GM19468 (cell line): Measurements from ENCODE around the gene CHPF2.

ENCODE experiments used
- ATAC-seq: cut with Tn5 transposase; IDR thresholded peaks from one replicate; pipeline ENCODE4 v1.9.1; 2021; ENCODE audit warnings: mild to moderate bottlenecking, moderate library complexity, moderate number of reproducible peaks; ENCODE audit not compliant: unreplicated experiment; ENCODE audit errors: extremely low read depth

Gene CHPF2

DNA sequence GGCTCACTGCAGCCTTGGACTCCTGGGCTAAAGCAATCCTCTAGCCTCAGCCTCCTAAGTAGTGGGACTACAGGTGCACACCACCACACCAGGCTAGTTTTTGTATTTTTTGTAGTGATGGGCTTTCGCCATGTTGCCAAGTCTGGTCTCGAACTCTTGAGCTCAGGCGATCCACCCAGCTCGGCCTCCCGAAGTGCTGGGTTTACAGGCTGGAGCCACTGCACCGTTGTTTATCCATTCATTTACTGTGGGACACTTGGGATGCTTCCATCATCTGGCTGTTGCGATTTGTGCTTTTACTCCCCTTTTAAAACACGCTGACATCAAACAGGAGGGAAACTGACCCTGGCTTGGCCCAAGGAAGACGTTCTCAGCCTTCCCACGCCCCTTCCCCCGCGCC lies 46.7 kb downstream of the CHPF2 start:
- ATAC-seq, result no peak

DNA sequence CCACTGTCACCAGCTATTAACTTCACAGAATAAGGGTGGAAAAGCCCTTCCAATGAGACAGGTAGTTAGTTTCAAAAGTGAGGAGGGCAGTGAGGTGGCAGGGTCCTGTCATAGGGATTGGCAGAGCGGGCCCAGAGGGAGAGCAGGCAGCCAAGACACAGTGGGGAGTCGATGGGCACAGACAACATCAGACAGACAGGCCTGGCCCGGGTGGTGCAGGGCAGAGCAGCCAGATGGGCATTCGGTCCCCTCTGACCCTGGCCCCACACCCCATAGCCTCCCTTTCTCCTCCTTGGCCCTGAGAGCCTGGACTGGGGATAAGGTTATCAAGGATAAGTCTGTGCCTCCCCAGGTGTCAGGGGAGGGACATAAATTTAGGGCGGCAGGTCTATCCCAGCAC lies 47.6 kb downstream of the CHPF2 start:
- no peak for ATAC-seq

DNA sequence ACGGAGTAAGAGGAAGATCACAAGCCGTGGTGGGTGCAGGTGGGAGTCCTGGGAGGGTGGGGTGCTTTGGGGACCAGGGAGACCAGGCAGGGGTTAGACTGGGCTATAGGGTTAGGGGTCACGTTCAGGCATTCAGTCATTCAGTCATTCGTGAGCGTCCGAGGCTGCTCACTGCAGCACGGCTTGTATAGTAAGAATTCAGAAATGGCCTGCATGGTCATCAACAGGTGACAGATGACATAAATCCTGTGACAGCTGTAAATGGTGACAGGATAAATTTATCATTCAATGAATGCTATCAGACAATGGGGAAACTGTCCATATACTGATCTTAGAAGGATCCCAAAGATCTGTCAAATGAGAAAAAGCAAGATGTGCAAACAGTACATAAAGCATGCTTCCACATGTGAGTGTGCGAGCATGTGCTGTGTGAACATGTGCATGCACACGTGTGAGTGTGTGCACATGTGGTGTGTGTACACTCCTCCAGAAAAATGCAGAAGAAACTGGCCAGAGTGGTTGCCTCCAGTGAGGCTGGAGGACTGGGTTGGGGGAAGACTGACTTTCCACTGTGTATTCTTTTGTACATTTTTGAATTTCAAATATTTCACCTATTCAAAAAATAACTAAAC lies 48.2 kb downstream of the CHPF2 start:
- no peak for ATAC-seq

DNA sequence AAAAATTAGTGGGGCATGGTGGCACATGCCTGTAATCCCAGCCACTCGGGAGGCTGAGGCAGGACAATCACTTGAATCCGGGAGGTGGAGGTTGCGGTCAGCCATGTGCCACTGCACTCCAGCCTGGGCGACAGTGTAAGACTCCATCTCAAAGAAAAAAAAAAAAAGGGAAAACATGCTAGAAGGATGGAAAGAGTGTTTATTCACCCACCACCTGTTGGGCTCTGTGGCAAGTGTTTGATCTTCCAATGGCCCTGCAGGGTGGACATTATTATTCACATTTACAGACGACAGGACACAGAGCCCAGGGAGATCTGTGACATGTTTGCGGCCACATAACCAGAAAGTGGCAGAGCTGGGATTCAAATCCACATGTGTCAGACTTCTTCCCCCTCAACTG lies 49.4 kb downstream of the CHPF2 start:
- no peak for ATAC-seq

DNA sequence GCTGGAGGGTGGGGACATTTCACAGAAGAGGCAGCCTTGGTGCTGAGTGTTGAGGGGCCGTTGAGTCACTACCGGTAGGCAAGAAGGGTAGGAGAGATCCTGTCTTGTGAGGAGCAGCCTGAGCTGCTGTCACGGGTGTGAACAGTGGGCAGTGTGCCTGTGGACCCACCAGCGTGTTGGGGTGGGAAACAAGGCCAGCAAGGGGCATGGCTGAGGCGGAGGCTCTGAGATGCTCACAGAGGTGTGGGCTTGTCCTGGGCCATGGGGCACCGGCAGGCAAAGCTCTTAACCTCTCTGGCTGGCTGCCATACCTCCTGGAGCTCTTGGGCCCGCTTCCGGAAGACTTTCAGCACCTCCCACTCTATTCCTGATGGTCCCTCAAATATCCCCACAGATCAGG lies 49.8 kb downstream of the CHPF2 start:
- ATAC-seq, result no peak

DNA sequence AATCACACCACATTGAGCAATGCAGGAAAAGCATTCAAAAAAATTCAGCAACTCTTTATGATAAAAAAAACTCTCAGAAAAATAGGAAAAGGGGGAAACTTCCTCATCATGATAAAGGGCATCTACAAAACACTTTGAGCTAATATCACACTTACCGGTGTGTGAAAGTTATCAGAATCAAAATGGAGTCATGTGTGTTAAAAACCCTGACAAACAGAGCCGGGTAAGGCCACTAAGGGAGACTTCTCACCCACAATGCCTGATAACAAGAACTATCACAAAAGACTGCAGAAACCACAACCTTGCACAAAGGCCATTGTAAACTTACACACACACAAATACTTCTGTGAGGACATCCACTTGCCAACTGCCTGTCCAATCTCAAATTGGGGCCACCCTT lies 51.0 kb downstream of the CHPF2 start:
- no peak for ATAC-seq

DNA sequence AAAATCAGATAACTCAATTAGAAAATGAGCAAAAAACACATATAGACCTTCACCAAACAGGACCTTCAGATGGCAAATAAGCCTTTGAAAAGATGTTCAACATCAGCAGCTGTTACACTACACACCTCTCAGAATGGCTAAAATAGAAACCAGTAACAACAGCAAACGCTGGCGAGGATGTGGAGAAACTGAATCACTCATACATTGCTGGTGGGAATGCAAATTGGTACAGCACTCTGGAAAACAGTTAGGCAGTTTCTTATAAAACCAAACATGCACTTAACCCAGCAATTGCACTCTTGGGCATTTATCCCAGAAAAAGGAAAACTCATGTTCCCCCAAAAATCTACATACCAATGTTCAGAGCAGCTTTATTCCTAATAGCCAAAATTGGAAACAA lies 53.9 kb downstream of the CHPF2 start:
- no peak for ATAC-seq
